GM18907 (cell line): ENCODE results near the gene NSUN6.

Source experiments
- ATAC-seq: cut with Tn5 transposase; IDR thresholded peaks from one replicate; pipeline ENCODE4 v1.9.1; 2021; ENCODE audit warnings: mild to moderate bottlenecking, moderate library complexity; ENCODE audit not compliant: unreplicated experiment

The NSUN6 gene

DNA sequence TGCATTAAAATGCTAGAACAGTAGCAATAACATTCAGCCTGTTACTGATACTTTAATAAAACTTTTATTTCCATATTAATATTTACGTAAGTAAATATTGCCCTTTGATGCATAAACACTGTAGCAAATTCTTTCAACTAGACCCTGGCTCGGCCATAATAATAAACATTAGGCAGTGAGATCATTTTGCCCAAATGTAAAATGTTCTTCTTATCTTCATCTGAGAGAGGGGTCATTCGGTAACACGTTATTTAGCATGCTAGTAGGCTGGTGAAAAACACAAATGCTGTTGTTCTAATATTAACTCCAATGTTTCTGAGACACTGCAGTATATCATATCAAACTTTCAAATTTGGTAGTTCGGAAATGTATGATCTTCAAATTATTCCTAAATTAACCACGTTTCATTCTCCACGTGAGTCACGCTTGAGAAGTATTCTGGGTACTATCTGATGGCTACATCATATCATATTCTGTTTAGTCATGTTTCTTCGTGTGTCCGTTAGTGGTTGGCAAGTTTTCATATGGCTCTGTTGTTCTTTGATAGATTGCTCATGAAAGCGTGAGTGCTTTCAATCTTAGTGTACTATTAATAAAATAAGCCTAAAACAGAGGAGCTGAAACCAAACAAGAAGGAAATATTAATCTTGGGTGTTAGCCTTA is 145.8 kb downstream of the NSUN6 start:
- ATAC-seq = no peak

DNA sequence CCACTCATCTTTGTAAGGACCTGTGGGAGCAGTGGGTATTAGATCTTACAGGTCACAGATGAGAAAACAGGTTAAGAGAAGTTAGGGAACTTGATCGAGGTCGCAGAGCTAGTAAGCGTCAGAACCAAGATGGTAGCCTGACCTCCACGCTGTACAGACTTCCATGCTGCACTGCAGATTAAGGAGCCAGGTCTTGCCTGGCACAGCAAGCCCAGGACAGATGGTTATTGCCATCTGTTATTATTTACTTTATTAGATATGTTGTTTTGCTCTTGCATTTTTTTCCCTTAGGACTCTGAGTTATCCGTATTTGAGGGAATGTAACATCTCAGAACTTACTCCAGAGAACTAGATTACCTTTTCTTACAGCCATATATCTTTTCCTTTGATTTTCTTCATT is 147.2 kb downstream of the NSUN6 start:
- ATAC-seq = no peak

DNA sequence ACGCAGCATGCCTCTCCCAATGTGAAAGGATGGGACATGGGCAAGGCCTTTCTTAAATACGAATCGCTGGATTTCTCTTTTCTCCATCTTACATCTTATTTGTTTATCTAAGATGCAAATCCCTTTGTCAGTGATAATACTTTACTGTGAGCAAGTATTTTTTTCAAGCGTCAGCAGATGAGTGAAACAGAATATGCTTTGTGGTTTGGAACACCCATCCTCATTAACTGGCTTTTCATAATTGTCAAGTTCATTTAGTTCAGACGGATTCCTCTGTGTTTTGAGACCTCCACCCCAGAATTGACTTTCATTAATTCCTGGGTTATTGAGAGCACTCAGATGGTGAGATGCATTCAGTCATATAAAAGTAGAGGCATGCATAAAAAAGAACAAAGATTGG is 149.8 kb downstream of the NSUN6 start:
- no peak for ATAC-seq

DNA sequence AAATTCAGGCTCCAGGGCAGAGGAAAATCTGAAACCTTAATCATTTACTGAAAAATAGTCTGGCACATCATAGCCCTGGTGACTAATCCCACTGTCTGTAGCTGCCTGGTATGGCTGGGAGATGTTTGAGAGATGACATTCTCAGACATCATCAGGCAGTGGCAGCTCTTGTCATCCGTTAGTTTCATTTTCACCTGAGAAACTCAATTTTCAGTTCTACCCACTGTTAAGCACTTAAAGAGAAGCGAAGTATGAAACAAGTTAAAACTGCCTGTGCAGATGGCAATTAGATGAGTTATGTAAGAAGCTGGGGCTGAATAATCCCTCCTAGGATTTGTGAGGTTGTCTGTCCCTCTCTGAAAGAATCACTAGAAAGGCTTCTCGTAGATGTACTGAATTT is 150.2 kb downstream of the NSUN6 start:
- ATAC-seq = peak; percentile 98

DNA sequence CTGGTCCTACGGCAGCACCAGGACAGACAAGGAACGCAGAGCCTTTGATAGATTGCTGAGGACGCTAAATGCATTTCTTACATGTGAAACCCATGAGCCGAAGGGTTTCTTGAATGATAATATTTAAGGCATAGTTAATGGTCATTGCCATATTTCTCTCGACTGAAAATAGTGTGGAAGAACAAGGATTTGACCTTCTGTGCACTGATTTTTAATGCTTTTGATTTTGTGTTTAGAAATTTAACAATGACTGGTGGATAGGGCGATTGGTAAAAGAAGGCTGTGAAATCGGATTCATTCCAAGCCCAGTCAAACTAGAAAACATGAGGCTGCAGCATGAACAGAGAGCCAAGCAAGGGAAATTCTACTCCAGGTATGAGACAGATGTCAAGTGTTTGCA is 150.8 kb downstream of the NSUN6 start:
- no peak for ATAC-seq

DNA sequence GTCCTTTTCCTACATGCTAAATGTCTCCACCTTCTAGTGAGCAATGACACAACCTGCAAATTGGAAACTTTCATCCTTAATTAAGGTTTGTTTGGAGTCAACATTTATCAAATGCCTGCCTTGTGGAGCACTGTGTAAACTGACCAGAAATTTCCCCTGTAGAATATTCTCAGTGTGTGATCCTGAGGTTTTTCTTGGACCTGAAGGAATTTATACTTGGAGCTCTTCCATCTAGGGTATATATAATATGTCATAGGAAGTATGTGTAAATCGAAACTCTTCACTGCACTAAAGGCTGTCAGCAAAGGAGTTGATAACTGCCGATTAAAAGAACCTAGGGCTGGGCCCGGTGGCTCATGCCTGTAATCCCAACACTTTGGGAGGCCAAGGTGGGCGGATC is 152.4 kb downstream of the NSUN6 start:
- ATAC-seq = no peak

DNA sequence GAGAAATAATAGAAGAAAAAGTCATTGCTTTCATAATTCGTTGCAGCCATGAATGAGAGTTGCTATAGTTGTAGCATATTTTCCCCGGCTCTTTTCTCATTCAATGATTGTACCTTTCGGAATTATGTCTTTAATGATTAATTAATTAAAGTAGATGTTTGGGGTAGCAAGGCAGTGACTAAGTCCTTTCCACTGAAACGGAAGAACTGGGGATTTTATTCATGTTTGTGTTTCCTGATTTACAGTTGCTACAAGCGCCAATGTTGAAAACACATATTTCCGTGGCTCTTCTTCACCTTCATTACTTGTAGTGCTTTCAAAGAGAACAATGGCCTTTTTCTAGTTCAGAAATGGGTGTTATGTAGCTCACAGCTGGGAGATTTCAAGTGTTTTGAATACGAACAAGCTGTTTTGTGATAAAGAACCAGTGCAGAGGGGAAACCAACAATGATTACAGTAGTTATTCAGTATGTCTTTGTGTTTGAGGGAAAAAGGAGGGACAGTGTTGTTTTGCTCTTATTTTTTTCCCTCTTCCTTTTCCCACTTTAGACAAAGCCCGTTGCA is 153.5 kb downstream of the NSUN6 start:
- no peak for ATAC-seq
